C4-2B (cell line): Measurements from ENCODE around the gene HLA-C.

Experiments used
- CTCF ChIP-seq: fragments of 450-650 bp; conservative IDR thresholded peaks from 2 replicates; pipeline ENCODE4 v1.5.1; 2017; ENCODE audit warnings: mild to moderate bottlenecking
- ZFX ChIP-seq: fragments of 450-650 bp; IDR thresholded peaks from 2 replicates; pipeline ENCODE4 v1.6.1; 2017

GRCh38 chr6:31285486-31285885 lies 13.6 kb upstream of the HLA-C start:
- TF ChIP-seq CTCF = no peak
- no peak for TF ChIP-seq ZFX
